Choroid plexus epithelial cell (primary cell): ENCODE data around the gene AREL1.

Experiments
- DNase-seq: peaks from one replicate; pipeline ENCODE4 v3.0.0-alpha.2; 2010; ENCODE audit warnings: low read depth
- H3K4me3 ChIP-seq: 2 replicates; pipeline ENCODE4 v1.5.1; 2011; ENCODE audit warnings: low read depth, mild to moderate bottlenecking, control low read depth, low read length, moderate library complexity
- CTCF ChIP-seq: conservative IDR thresholded peaks from 2 replicates; pipeline ENCODE4 v1.5.1; 2011; ENCODE audit warnings: low read depth, mild to moderate bottlenecking, control low read depth, inconsistent platforms, low read length, moderate library complexity

AREL1 gene

DNA sequence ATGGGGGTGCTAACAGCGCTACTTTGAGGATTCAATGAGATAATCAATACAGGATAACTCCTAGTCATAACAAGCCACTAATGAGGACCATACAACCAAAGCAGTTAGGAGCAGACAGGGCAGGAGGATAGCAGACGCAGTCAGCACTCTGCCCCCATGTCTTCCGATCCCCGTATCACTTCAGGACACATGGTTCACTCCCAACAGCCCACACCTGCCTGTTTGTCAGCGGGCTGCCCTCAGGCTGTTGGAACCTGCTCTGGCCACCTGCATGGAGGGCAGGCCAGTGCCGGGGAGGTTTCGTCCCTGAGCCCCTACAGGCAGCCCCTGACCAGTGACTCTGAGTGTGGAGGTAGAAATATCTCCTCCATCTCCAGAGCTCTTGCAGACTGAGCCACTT is 63.7 kb downstream of the AREL1 start:
- TF ChIP-seq CTCF, result no peak
- DNase-seq, result no peak
- no peak overlapping the region for H3K4me3 ChIP-seq

DNA sequence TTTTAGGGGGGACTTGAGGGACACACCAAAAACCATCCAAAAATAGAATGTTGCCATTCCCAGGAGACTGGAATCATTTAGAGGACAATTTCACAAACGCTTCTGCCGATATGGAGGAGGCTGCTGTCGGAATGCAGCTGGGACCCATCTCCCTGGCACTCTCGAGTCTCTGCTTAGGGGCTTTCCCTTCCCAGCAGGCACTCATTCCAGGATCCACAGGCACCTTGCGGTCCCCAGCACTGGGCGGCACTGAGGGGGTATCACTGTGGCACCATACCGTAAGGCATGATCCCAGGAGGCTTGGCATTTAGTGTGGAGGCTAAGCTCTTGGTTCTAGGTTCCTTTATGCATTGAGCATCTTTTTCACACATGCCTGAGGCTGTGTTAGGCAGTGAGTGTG is 64.3 kb downstream of the AREL1 start:
- TF ChIP-seq CTCF, result no peak
- no peak for DNase-seq
- no peak overlapping the region for H3K4me3 ChIP-seq

- TF ChIP-seq CTCF, result no peak
- DNase-seq, result peak; percentile 24
- no peak overlapping the region for H3K4me3 ChIP-seq
Measured at GRCh38 chr14:74647678-74648461, 65.0 kb downstream of the AREL1 start.

DNA sequence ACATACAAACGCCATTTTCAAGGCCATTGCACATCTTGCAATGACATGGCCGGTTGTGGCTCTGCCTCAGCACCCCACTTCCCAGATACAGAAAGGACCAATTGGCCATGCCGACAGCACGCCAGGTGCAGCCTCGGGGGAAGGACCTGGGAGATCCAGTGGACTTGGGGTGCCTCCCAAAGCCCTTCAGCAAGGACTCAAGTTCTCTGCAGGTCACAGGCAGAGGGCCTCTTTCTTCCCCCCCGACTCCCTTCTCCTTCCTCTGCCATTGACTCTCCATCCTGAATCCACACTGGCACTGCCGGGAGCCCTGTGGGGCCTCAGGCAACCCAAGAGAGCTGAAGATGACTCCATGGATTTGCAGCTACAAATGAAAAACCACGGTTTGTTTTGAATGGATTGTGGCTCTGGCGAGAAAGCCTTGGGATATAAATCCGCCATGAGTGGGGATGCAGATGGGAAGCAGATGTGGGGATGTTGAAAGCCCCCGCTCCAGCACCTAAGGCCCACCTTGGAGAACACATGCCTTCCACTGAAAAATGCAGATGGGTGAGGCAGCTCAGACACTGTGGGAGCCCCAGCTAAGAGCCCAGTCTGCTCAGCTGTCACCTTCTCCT is 65.7 kb downstream of the AREL1 start:
- no peak overlapping the region for H3K4me3 ChIP-seq
- DNase-seq, result no peak
- TF ChIP-seq CTCF, result no peak

- no peak for DNase-seq
- H3K4me3 ChIP-seq, result no peak overlapping the region
- no peak for TF ChIP-seq CTCF
Measured at GRCh38 chr14:74645756-74646470, 67.0 kb downstream of the AREL1 start.

GRCh38 chr14:74645244-74645643 is 67.6 kb downstream of the AREL1 start:
- TF ChIP-seq CTCF, result no peak
- H3K4me3 ChIP-seq, result no peak overlapping the region
- DNase-seq, result no peak
